ENCODE measurements around the gene DNLZ. TPM values are rescaled to one million over a fixed set of nuclear protein-coding genes. Genes with fewer than 3 reads are reported as not detected.

The DNLZ gene
- total and polyA plus RNA-seq, 9 of the 15 experiments (the other 6 are each of a cell fraction or from before 2014, with no cell fraction given), result 0.17 to 44.6 (median 3.4) TPM

GRCh38 chr9:136381966-136382513, 18.5 kb upstream of the DNLZ start:
- H3K9me3 ChIP-seq (replicated peaks; ENCODE audit: control insufficient read depth, insufficient read depth, low read depth, low read length), result no peaks in the 10 kb centered on the region
- TF ChIP-seq CCNT2 (IDR thresholded peaks at IDR 0.05; ENCODE audit: borderline replicate concordance, extremely low read depth, insufficient read length, low read depth, low read length) (no peak), ZNF316 (IDR thresholded peaks at IDR 0.05) (no peak), CUX1 (CRISPR knock-in tag; IDR thresholded peaks at IDR 0.05) (no peak), THAP7 (CRISPR knock-in tag; IDR thresholded peaks at IDR 0.05) (no peak), SMARCE1 (IDR thresholded peaks at IDR 0.05) (no peak), FOXA1 (IDR thresholded peaks at IDR 0.05; ENCODE audit: borderline replicate concordance) (no peak), LEF1 (IDR thresholded peaks at IDR 0.05) (no peak), JUND (IDR thresholded peaks at IDR 0.05; ENCODE audit: borderline replicate concordance, low read depth, low read length) (no peak), JUND (tag; IDR thresholded peaks at IDR 0.05; ENCODE audit: borderline replicate concordance, low read depth, low read length) (no peak), ZNF280A (IDR thresholded peaks at IDR 0.05; ENCODE audit: low read depth, partially characterized antibody) (no peak), POLR2G (IDR thresholded peaks at IDR 0.05; ENCODE audit: low read depth, low read length) (peak; percentile 45), COPS2 (conservative IDR thresholded peaks at IDR 0.05) (no peak), ZNF224 (CRISPR knock-in tag; IDR thresholded peaks at IDR 0.05) (no peak), ZEB2 (IDR thresholded peaks at IDR 0.05) (no peak), SIX5 (IDR thresholded peaks at IDR 0.05; ENCODE audit: borderline replicate concordance in 1 of 2, insufficient read depth in 1 of 2, low read depth in 1 of 2, low read length in 2 of 2) (no peak), KDM2B (CRISPR knock-in tag; IDR thresholded peaks at IDR 0.05) (no peak), RBFOX2 (IDR thresholded peaks at IDR 0.05; ENCODE audit: low read depth, low read length) (peak; percentile 41; the same call in 1 of the 2 replicates)
- no peak overlapping the region for H3K27ac ChIP-seq (ENCODE audit: extremely low read depth, low read depth, low read length)
- peaks cover 94% of the 10 kb centered on the region; the same call in 2 of the 3 replicates for H3K36me3 ChIP-seq (ENCODE audit: control insufficient read depth, insufficient read depth, low read length)
- intact Hi-C loops (cut with micrococcal nuclease), result no loop called here
- H2AFZ ChIP-seq (ENCODE audit: low read depth, low read length), result no peak overlapping the region
- H4K20me1 ChIP-seq (replicated peaks; ENCODE audit: control insufficient read depth, insufficient read depth, low read length), result no peaks in the 10 kb centered on the region
- in situ Hi-C loops (cut with MboI), result no loop called here
- FAIRE-seq (no peak), ATAC-seq (no peak), DNase-seq (ENCODE audit: extremely low read depth in 1 of 4, low spot score in 3 of 4) (no peak)
- ChIA-PET CTCF (ENCODE audit: low intra/inter-chr PET ratio) (no interaction called here), POLR2A (interaction anchor here (1.3 kb wide), 2 partner anchors 7 to 19 kb away, joined by 4 to 5 read pairs; no protein-coding TSS in a partner anchor)
- BruUV-seq (replicated peaks), result no TSS peak
- H3K4me2 ChIP-seq (ENCODE audit: insufficient read depth, low read length), result no peak overlapping the region
- WGBS (ENCODE audit: insufficient coverage, low coverage, missing lambda C conversion rate), result 95% methylated on average over 16 of the region's 25 CpGs
- H3K4me3 ChIP-seq, result no peak overlapping the region
- H3K4me1 ChIP-seq (replicated peaks in 1 of 2; ENCODE audit: control insufficient read depth in 2 of 2, insufficient read depth in 2 of 2, low read length in 2 of 2), result peaks cover 0 to 29% of the 10 kb centered on the region in 2 experiments; a peak in 1 of 5 replicates
- no peaks in the 10 kb centered on the region for H3K27me3 ChIP-seq (ENCODE audit: control insufficient read depth in 2 of 2, insufficient read depth in 2 of 2, low read length in 2 of 2)
- no peaks in the 10 kb centered on the region for H3K9me1 ChIP-seq (ENCODE audit: control insufficient read depth, insufficient read depth, low read length)
- no peak overlapping the region for H3K9ac ChIP-seq (ENCODE audit: insufficient read depth in 1 of 2, low read depth in 2 of 2, low read length in 2 of 2)
- H3K79me2 ChIP-seq (ENCODE audit: control insufficient read depth, insufficient read depth, low read length), result no peaks in the 10 kb centered on the region

All from K562 (cell line).